ENCODE data around the gene MZT2A. TPM values are rescaled to one million over a fixed set of nuclear protein-coding genes. Genes with fewer than 3 reads are reported as not detected.

Gene MZT2A
- total and polyA plus RNA-seq, 9 of the 15 experiments (the other 6 are each of a cell fraction or from before 2014, with no cell fraction given): 5.8 to 355 (median 101) TPM

DNA sequence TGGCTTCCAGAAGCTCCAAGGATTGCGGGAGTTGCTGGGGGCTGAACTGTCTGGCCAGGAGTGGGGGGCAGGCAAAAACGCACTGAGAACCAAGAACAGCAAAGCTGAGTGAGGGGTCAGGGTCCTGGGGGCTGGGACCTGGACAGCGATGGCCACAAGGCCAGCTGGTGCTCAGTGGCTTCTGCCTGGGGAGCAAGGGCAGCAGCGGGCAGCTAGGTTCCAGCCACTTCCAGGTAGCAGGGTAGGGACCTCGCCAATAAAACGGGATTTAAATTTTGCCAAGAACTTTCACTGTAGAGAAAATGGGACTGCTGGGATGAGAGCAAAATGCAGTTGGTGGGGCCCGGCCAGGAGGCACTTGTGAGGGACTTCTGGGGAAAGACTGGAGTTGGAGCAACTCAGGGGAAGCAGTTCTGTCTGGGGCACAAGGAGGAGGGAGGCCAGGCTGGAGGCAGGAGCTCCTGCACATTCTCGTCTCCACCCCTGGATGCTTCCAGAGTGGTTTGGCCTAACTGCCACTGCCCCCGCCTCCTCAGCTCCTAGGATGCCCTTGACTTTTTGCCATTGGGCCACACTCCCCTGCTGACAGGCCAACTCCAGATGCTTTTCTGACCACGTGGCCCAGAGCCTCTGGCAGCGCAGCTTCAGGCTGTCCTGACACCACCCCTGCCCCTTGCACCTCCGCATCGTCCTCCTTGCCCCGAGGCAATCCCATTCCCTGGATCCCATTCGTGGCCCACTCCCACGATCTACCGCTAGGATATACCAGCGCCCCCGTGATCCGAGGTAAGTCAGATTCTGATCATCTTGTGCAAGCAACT is 30.0 kb upstream of the MZT2A start (continued):
- TF ChIP-seq, protein P1, sequence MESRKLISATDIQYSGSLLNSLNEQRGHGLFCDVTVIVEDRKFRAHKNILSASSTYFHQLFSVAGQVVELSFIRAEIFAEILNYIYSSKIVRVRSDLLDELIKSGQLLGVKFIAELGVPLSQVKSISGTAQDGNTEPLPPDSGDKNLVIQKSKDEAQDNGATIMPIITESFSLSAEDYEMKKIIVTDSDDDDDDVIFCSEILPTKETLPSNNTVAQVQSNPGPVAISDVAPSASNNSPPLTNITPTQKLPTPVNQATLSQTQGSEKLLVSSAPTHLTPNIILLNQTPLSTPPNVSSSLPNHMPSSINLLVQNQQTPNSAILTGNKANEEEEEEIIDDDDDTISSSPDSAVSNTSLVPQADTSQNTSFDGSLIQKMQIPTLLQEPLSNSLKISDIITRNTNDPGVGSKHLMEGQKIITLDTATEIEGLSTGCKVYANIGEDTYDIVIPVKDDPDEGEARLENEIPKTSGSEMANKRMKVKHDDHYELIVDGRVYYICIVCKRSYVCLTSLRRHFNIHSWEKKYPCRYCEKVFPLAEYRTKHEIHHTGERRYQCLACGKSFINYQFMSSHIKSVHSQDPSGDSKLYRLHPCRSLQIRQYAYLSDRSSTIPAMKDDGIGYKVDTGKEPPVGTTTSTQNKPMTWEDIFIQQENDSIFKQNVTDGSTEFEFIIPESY (CRISPR knock-in tag; IDR thresholded peaks at IDR 0.05): no peak
- TF ChIP-seq ZNF212 (CRISPR knock-in tag; IDR thresholded peaks at IDR 0.05): no peak
- no peak for TF ChIP-seq SMC3 (conservative IDR thresholded peaks at IDR 0.05; ENCODE audit: insufficient read depth, low read depth, low read length)
- no peak for TF ChIP-seq ZNF124 (CRISPR knock-in tag; IDR thresholded peaks at IDR 0.05)
- no peak for TF ChIP-seq ZNF77 (CRISPR knock-in tag; IDR thresholded peaks at IDR 0.05)
- TF ChIP-seq POLR2AphosphoS2 (IDR thresholded peaks at IDR 0.05; ENCODE audit: low read length): peak; percentile 66; the same call in 1 of the 2 replicates
- TF ChIP-seq NR2C1 (IDR thresholded peaks at IDR 0.05): no peak
- TF ChIP-seq NR2C1 (tag; IDR thresholded peaks at IDR 0.05): no peak
- TF ChIP-seq, protein P2, sequence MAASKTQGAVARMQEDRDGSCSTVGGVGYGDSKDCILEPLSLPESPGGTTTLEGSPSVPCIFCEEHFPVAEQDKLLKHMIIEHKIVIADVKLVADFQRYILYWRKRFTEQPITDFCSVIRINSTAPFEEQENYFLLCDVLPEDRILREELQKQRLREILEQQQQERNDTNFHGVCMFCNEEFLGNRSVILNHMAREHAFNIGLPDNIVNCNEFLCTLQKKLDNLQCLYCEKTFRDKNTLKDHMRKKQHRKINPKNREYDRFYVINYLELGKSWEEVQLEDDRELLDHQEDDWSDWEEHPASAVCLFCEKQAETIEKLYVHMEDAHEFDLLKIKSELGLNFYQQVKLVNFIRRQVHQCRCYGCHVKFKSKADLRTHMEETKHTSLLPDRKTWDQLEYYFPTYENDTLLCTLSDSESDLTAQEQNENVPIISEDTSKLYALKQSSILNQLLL (CRISPR knock-in tag; IDR thresholded peaks at IDR 0.05; ENCODE audit: borderline replicate concordance): no peak
- TF ChIP-seq, protein P3, sequence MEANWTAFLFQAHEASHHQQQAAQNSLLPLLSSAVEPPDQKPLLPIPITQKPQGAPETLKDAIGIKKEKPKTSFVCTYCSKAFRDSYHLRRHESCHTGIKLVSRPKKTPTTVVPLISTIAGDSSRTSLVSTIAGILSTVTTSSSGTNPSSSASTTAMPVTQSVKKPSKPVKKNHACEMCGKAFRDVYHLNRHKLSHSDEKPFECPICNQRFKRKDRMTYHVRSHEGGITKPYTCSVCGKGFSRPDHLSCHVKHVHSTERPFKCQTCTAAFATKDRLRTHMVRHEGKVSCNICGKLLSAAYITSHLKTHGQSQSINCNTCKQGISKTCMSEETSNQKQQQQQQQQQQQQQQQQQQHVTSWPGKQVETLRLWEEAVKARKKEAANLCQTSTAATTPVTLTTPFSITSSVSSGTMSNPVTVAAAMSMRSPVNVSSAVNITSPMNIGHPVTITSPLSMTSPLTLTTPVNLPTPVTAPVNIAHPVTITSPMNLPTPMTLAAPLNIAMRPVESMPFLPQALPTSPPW (CRISPR knock-in tag; IDR thresholded peaks at IDR 0.05): no peak
- TF ChIP-seq ZKSCAN8 (CRISPR knock-in tag; IDR thresholded peaks at IDR 0.05): no peak
- TF ChIP-seq RBM22 (IDR thresholded peaks at IDR 0.05; ENCODE audit: low read depth, low read length, poor library complexity, severe bottlenecking): no peak
- TF ChIP-seq, protein P4, sequence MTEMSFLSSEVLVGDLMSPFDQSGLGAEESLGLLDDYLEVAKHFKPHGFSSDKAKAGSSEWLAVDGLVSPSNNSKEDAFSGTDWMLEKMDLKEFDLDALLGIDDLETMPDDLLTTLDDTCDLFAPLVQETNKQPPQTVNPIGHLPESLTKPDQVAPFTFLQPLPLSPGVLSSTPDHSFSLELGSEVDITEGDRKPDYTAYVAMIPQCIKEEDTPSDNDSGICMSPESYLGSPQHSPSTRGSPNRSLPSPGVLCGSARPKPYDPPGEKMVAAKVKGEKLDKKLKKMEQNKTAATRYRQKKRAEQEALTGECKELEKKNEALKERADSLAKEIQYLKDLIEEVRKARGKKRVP (CRISPR knock-in tag; IDR thresholded peaks at IDR 0.05): no peak
- TF ChIP-seq, protein P5, sequence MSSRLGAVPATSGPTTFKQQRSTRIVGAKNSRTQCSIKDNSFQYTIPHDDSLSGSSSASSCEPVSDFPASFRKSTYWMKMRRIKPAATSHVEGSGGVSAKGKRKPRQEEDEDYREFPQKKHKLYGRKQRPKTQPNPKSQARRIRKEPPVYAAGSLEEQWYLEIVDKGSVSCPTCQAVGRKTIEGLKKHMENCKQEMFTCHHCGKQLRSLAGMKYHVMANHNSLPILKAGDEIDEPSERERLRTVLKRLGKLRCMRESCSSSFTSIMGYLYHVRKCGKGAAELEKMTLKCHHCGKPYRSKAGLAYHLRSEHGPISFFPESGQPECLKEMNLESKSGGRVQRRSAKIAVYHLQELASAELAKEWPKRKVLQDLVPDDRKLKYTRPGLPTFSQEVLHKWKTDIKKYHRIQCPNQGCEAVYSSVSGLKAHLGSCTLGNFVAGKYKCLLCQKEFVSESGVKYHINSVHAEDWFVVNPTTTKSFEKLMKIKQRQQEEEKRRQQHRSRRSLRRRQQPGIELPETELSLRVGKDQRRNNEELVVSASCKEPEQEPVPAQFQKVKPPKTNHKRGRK (tag; IDR thresholded peaks at IDR 0.05): no peak
- TF ChIP-seq POLR2AphosphoS5 (IDR thresholded peaks at IDR 0.05; ENCODE audit: control insufficient read depth, insufficient read depth, low read depth, low read length): 0 out of 2 replicates have a peak, but pooled peaks have one; percentile 21
- TF ChIP-seq MECOM (CRISPR knock-in tag; IDR thresholded peaks at IDR 0.05): no peak
- no peak for TF ChIP-seq RBM34 (IDR thresholded peaks at IDR 0.05; ENCODE audit: borderline replicate concordance, insufficient read depth, low read length)
- no peak for TF ChIP-seq POLR2H (tag; IDR thresholded peaks at IDR 0.05; ENCODE audit: low read depth)
- no peak for TF ChIP-seq SMARCB1 (IDR thresholded peaks at IDR 0.05; ENCODE audit: insufficient read length, low read depth)
- no peak for TF ChIP-seq ZFX (CRISPR knock-in tag; IDR thresholded peaks at IDR 0.05)
- TF ChIP-seq ZNF175 (CRISPR knock-in tag; IDR thresholded peaks at IDR 0.05; ENCODE audit: low read depth): no peak

Data from K562 (cell line).